Measurements from ENCODE around the gene RAI1.

DNA sequence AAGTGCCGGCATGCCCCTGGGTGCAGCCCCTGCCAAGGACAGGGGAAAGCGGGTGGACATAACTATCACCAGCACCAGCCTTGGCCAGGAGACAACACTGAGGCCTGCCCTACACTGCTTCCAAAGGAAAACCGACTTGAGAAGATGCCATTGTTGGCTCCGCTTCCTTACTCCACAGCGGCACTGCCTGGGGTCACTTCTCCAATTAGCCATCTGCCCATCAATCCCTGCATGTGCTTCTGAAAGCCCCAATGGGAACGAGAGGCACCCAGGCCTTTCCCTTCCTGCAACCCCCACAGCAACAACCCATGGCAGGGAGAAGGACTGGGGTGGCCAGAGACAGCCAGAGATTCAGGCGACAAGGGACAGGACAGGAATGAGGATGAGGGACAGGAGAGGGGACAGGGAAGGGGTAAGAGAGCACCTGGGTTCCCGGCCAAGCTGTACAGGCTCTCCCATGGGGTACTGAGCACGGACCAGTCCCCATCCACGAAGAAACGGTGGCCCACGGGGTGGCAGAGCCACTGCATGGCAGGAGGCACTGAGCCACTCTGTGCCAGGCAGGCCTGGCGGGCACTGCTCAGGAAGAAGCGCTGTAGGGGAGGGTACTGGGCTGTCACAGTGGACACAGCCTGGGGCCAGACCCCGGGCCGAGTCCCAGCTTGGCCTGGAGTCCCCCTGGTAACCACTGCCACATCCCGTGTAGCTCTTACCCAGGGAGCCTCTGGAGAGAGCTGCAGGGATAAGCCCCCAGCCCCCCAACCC lies 134.4 kb downstream of the RAI1 start:
- TF ChIP-seq ZNF565 (CRISPR knock-in tag; conservative IDR thresholded peaks at IDR 0.05; ENCODE audit: low read depth) (no peak), ZFP30 (CRISPR knock-in tag; IDR thresholded peaks at IDR 0.05) (no peak), ZNF8 (CRISPR knock-in tag; IDR thresholded peaks at IDR 0.05) (no peak)
- TF ChIP-seq, protein P1, sequence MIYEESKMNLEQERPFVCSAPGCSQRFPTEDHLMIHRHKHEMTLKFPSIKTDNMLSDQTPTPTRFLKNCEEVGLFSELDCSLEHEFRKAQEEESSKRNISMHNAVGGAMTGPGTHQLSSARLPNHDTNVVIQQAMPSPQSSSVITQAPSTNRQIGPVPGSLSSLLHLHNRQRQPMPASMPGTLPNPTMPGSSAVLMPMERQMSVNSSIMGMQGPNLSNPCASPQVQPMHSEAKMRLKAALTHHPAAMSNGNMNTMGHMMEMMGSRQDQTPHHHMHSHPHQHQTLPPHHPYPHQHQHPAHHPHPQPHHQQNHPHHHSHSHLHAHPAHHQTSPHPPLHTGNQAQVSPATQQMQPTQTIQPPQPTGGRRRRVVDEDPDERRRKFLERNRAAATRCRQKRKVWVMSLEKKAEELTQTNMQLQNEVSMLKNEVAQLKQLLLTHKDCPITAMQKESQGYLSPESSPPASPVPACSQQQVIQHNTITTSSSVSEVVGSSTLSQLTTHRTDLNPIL (CRISPR knock-in tag; IDR thresholded peaks at IDR 0.05; ENCODE audit: low read depth), result no peak
- TF ChIP-seq, protein P2, sequence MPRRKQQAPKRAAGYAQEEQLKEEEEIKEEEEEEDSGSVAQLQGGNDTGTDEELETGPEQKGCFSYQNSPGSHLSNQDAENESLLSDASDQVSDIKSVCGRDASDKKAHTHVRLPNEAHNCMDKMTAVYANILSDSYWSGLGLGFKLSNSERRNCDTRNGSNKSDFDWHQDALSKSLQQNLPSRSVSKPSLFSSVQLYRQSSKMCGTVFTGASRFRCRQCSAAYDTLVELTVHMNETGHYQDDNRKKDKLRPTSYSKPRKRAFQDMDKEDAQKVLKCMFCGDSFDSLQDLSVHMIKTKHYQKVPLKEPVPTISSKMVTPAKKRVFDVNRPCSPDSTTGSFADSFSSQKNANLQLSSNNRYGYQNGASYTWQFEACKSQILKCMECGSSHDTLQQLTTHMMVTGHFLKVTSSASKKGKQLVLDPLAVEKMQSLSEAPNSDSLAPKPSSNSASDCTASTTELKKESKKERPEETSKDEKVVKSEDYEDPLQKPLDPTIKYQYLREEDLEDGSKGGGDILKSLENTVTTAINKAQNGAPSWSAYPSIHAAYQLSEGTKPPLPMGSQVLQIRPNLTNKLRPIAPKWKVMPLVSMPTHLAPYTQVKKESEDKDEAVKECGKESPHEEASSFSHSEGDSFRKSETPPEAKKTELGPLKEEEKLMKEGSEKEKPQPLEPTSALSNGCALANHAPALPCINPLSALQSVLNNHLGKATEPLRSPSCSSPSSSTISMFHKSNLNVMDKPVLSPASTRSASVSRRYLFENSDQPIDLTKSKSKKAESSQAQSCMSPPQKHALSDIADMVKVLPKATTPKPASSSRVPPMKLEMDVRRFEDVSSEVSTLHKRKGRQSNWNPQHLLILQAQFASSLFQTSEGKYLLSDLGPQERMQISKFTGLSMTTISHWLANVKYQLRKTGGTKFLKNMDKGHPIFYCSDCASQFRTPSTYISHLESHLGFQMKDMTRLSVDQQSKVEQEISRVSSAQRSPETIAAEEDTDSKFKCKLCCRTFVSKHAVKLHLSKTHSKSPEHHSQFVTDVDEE (CRISPR knock-in tag; IDR thresholded peaks at IDR 0.05), result no peak

Measured in SK-N-SH treated with all-trans-retinoic acid at 6 μM for 48 hours (cell line).